GM12872 (cell line): ENCODE measurements around the gene NR2F1-AS1.

Source experiments
- TF ChIP-seq, protein P1 (sequence below): IDR thresholded peaks from 3 replicates; pipeline ENCODE4 v1.5.1; 2011; ENCODE audit warnings: low read depth, mild to moderate bottlenecking, low read length, moderate library complexity; ENCODE audit not compliant: insufficient read depth

NR2F1-AS1 gene

GRCh38 chr5:93403141-93403928 is 177.7 kb downstream of the NR2F1-AS1 start:
- TF ChIP-seq, protein P1, sequence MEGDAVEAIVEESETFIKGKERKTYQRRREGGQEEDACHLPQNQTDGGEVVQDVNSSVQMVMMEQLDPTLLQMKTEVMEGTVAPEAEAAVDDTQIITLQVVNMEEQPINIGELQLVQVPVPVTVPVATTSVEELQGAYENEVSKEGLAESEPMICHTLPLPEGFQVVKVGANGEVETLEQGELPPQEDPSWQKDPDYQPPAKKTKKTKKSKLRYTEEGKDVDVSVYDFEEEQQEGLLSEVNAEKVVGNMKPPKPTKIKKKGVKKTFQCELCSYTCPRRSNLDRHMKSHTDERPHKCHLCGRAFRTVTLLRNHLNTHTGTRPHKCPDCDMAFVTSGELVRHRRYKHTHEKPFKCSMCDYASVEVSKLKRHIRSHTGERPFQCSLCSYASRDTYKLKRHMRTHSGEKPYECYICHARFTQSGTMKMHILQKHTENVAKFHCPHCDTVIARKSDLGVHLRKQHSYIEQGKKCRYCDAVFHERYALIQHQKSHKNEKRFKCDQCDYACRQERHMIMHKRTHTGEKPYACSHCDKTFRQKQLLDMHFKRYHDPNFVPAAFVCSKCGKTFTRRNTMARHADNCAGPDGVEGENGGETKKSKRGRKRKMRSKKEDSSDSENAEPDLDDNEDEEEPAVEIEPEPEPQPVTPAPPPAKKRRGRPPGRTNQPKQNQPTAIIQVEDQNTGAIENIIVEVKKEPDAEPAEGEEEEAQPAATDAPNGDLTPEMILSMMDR, result no peak

DNA sequence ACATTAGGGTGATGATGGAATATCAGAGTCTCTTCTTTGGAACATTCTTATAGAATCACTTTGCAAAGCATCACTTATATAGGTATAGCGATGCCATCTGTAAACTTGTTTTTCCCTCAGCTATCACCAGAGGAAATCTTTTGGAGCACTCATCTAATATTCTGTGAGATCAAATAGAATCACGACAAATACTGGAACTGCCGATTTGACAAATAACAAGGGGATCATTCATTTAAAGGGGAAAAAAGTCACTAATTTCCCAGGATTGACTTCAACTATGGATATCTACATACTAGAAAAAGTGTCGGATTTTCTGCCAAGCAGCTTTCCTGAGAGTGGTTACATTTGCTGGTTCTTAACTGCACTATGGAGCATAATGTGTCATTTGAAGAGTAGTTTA is 178.6 kb downstream of the NR2F1-AS1 start:
- TF ChIP-seq, protein P1, result no peak

GRCh38 chr5:93401634-93402213 is 179.3 kb downstream of the NR2F1-AS1 start:
- TF ChIP-seq, protein P1, result no peak

DNA sequence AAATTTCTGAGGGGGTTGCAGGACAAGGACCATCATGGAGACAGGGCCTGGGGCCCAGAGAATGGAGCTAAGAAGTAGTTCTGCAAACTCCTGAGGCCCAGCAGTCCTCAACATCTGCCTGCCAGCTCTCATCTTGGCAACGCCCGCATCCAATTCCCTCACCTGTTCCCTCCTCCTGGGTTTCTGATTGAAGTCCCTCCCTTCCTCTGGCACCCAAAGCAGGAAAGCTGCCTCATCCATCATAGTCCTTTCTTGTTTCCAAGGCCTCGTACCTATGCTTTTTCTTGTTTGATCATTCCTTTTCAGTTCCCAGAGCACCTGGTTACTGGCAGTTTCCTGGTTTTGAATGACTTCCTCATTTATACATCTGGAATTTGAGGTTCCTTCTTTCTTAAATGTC is 181.3 kb downstream of the NR2F1-AS1 start:
- TF ChIP-seq, protein P1, result no peak

DNA sequence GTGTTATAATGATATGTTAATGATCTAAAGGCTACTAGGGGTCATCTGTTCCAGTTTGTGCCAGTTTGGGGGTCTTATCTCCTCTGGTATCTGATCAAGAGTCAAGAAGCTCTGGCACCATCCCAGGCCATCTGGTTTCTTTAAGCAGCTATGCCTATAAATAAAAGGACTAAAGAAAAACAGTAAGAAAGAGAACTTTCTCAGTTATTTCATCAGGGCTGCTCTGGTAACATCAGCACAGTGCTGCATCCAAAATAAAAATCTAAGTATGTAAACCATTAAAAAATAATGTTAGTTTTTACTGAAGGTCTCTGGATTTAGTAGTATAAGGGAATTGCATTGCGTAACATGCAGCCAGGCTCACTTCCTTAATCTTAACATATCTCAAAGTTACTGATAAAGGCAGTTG is 185.0 kb downstream of the NR2F1-AS1 start:
- TF ChIP-seq, protein P1, result no peak

DNA sequence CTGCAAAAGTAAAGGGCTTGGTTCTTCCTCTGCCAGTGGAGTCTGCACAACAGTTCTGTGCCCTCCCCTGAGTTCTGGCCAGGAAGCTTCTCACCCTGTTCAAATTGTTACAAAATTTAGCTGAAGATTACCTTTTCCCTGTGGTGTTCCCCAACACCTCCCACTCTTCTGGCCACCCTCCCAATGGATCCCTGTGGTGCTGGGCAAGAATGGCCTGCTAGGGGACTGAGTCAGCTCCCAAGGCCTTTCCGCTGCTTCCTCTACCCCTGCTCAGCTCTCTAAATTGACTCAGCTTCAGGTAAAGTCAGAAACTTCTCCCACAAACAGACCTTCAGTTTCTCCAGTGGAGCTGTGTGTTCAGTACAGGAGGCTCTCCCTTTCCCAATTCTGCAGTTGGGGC is 186.0 kb downstream of the NR2F1-AS1 start:
- TF ChIP-seq, protein P1, result no peak

DNA sequence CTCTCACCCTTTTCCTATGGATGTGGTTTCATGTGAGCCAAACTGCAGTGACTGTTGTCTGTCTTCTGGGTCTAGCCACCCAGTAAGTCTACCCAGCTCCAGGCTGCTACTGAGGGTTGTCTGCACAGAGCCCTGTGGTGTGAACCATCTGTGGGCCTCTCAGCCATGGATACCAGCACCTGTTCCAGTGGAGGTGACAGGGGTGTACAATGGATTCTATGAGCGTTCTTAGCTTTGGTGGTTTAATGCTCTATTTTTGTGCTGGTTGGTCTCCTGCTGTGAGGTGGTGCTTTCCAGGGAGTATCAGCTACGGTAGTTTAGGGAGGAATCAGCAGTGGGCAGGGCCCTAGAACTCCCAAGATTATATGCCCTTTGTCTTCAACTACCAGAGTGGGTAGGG is 186.7 kb downstream of the NR2F1-AS1 start:
- TF ChIP-seq, protein P1, result no peak
